A549 (cell line): Measurements from ENCODE around the gene PROX1.

Source experiments
- BHLHE40 ChIP-seq: IDR thresholded peaks from 2 replicates; pipeline ENCODE4 v1.6.1; 2012; ENCODE audit warnings: low read depth, low read length, inconsistent platforms
- CEBPB ChIP-seq, 2 experiments: fragments of >200 bp in 1 of 2; sonication (Bioruptor Twin) in 1 of 2; formaldehyde crosslinking in 1 of 2; IDR thresholded peaks; 2 replicates each; pipeline ENCODE4 v1.6.1; 2012 to 2016
- EP300 ChIP-seq, 2 experiments: fragments of >200 bp; sonication (Bioruptor Twin); formaldehyde crosslinking; IDR thresholded peaks; 2 replicates in 1 of 2; 3 replicates in 1 of 2; pipeline ENCODE4 v1.6.1; 2016 to 2017
- HDAC2 ChIP-seq: fragments of 200-600 bp; sonication (generic); IDR thresholded peaks from 2 replicates; pipeline ENCODE4 v1.6.1; 2016
- MAFK ChIP-seq: fragments of 450-650 bp; IDR thresholded peaks from 2 replicates; pipeline ENCODE4 v1.6.1; 2014; ENCODE audit not compliant: partially characterized antibody
- MAZ ChIP-seq: fragments of 150-350 bp; IDR thresholded peaks from 2 replicates; pipeline ENCODE4 v1.6.1; 2014; ENCODE audit warnings: antibody characterized with exemption, low read depth, low read length, borderline replicate concordance
- TP53 ChIP-seq: fragments of 250-450 bp; sonication (Bioruptor Pico); IDR thresholded peaks from 2 replicates; pipeline ENCODE4 v1.5.0; 2021; ENCODE audit warnings: mild to moderate bottlenecking, moderate library complexity
- ZFP36 ChIP-seq: fragments of 450-650 bp; IDR thresholded peaks from 2 replicates; pipeline ENCODE4 v1.6.1; 2014; ENCODE audit warnings: borderline replicate concordance; ENCODE audit not compliant: partially characterized antibody
- TF ChIP-seq, protein P1 (sequence below): fragments of >200 bp; sonication (Bioruptor Twin); formaldehyde crosslinking; IDR thresholded peaks from 3 replicates; pipeline ENCODE4 v1.5.1; 2016
- TF ChIP-seq, protein P2 (sequence below): IDR thresholded peaks from 2 replicates; pipeline ENCODE4 v1.6.1; 2012
- TF ChIP-seq, protein P3 (sequence below): fragments of 450-650 bp; IDR thresholded peaks from 2 replicates; pipeline ENCODE4 v1.6.1; 2014; ENCODE audit warnings: antibody characterized with exemption
- TF ChIP-seq, protein P4 (sequence below): IDR thresholded peaks from 2 replicates; pipeline ENCODE4 v1.6.1; 2012

DNA sequence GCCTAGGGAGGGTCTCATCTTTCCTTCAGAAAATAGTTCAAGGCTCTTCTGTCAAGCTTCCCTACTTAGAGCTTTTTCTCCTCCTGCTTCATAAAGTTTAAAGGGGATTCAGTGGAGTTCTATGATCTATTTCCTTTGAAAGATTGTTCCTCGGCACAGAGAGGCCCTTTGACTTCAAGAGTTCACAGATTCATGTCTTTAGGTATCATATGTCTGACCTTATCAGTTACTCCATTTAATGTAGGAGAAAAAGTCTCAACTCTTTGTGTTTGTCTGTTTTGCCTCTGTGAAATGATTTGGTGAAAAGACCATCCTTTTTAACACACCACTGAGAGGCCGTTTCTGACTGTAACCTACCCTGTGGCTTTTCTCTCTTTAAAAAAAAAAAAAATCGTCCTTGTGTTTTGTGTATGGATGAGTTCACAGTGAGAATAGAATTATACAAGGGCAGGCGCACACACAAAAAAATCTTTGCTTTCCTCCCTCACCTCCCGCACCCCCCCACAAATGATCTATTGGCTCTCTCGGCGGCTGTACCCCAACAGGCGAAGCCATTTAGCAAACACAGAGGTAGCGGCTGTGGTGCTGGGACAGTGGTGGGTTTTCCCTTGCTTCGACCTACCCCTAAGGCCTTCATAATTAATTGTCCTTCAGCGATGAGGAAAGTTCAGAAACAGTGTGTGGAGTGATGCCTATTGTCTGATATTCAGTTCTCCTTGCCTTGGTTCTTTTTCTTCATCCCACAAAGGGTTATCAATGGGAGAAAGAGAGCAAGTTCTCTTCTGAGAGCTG, 29.6 kb downstream of the PROX1 start:
- TF ChIP-seq, protein P1, sequence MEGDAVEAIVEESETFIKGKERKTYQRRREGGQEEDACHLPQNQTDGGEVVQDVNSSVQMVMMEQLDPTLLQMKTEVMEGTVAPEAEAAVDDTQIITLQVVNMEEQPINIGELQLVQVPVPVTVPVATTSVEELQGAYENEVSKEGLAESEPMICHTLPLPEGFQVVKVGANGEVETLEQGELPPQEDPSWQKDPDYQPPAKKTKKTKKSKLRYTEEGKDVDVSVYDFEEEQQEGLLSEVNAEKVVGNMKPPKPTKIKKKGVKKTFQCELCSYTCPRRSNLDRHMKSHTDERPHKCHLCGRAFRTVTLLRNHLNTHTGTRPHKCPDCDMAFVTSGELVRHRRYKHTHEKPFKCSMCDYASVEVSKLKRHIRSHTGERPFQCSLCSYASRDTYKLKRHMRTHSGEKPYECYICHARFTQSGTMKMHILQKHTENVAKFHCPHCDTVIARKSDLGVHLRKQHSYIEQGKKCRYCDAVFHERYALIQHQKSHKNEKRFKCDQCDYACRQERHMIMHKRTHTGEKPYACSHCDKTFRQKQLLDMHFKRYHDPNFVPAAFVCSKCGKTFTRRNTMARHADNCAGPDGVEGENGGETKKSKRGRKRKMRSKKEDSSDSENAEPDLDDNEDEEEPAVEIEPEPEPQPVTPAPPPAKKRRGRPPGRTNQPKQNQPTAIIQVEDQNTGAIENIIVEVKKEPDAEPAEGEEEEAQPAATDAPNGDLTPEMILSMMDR, result no peak
- TF ChIP-seq HDAC2 (no peak), MAFK (no peak), ZFP36 (no peak), EP300 (IDR thresholded peaks at IDR 0.05) (no peak), CEBPB (IDR thresholded peaks at IDR 0.05) (no peak), MAZ (no peak), BHLHE40 (no peak), TP53 (CRISPR knock-in tag) (no peak)
- TF ChIP-seq, protein P2, sequence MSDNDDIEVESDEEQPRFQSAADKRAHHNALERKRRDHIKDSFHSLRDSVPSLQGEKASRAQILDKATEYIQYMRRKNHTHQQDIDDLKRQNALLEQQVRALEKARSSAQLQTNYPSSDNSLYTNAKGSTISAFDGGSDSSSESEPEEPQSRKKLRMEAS, result no peak
- TF ChIP-seq, protein P3, sequence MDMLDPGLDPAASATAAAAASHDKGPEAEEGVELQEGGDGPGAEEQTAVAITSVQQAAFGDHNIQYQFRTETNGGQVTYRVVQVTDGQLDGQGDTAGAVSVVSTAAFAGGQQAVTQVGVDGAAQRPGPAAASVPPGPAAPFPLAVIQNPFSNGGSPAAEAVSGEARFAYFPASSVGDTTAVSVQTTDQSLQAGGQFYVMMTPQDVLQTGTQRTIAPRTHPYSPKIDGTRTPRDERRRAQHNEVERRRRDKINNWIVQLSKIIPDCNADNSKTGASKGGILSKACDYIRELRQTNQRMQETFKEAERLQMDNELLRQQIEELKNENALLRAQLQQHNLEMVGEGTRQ, result no peak
- TF ChIP-seq, protein P4, sequence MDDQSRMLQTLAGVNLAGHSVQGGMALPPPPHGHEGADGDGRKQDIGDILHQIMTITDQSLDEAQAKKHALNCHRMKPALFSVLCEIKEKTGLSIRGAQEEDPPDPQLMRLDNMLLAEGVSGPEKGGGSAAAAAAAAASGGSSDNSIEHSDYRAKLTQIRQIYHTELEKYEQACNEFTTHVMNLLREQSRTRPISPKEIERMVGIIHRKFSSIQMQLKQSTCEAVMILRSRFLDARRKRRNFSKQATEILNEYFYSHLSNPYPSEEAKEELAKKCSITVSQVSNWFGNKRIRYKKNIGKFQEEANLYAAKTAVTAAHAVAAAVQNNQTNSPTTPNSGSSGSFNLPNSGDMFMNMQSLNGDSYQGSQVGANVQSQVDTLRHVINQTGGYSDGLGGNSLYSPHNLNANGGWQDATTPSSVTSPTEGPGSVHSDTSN, result no peak
